Activated CD4-positive, alpha-beta T cell treated with anti-CD3 and anti-CD28 coated beads for 36 hours (primary cell): Measurements from ENCODE around the gene CFP. TPM values are rescaled to one million over a fixed set of nuclear protein-coding genes. Genes with fewer than 3 reads are reported as not detected.

Experiments
- ATAC-seq: fragments of 200-7000 bp; cut with Tn5 transposase; one replicate; pipeline ENCODE4 v1.10.0; 2021; ENCODE audit warnings: mild to moderate bottlenecking, moderate library complexity
- CTCF ChIA-PET: fragments of 350-600 bp; sonication (Branson Sonifier 250); formaldehyde crosslinking; loops from one replicate; lab custom pipeline; 2021; ENCODE audit warnings: antibody characterized with exemption; lab: Charles Lee
- POLR2A ChIA-PET: fragments of 350-600 bp; sonication (Branson Sonifier 250); formaldehyde crosslinking; loops from one replicate; lab custom pipeline; 2021; ENCODE audit warnings: antibody characterized with exemption, inconsistent platforms; lab: Charles Lee
- DNase-seq: peaks from one replicate; pipeline ENCODE4 v3.0.0-alpha.2; 2020
- H3K27ac Mint-ChIP-seq: one replicate; pipeline ENCODE4 v1.8.0; 2021; ENCODE audit warnings: mixed read lengths
- H3K27me3 Mint-ChIP-seq: one replicate; pipeline ENCODE4 v1.8.0; 2021; ENCODE audit warnings: mixed read lengths
- H3K36me3 Mint-ChIP-seq: one replicate; pipeline ENCODE4 v1.8.0; 2021; ENCODE audit warnings: low read depth, mixed read lengths
- H3K4me1 Mint-ChIP-seq: one replicate; pipeline ENCODE4 v1.8.0; 2021; ENCODE audit warnings: mixed read lengths
- H3K4me3 Mint-ChIP-seq: one replicate; pipeline ENCODE4 v1.8.0; 2021; ENCODE audit warnings: mild to moderate bottlenecking, moderate library complexity, mixed read lengths
- H3K9me3 Mint-ChIP-seq: one replicate; pipeline ENCODE4 v1.8.0; 2021; ENCODE audit warnings: low read depth, mixed read lengths
- intact Hi-C, 2 experiments: fragments of 100-400 bp; cut with DNase I in 1 of 2; cut with micrococcal nuclease in 1 of 2; formaldehyde crosslinking; loops; one replicate each; pipeline versions ENCODE4 v1.14.2 to v1.15.1; 2022 to 2024; cut with DNase I, micrococcal nuclease
- microRNA-seq: library from miRNA; unstranded; fragments of <30 nt; microRNA quantifications from one replicate; pipeline ENCODE4 v1.2.0, GENCODE V29; 2021; ENCODE audit warnings: borderline replicate concordance
- total RNA-seq, 2 experiments: library from RNA; stranded (reverse); gene quantifications; one replicate each; pipeline ENCODE4 v1.2.3, GENCODE V29; 2021

The CFP gene
- total RNA-seq, 2 experiments from 2014 or later, result 2.4 to 4.7 TPM

- no peak for ATAC-seq
Observed at GRCh38 chrX:47573341-47574075, 56.2 kb downstream of the CFP start.

More at GRCh38 chrX:47573341-47574075, 56.2 kb downstream of the CFP start:
- DNase-seq, result no peak
- CTCF ChIA-PET, result no interaction called here
- peak overlapping the region; percentile 35 for H3K4me3 Mint-ChIP-seq
- intact Hi-C loops, result no loop called here
- POLR2A ChIA-PET, result no interaction called here
- H3K27me3 Mint-ChIP-seq, result peaks cover 4% of the 10 kb centered on the region
- H3K9me3 Mint-ChIP-seq, result no peaks in the 10 kb centered on the region
- peaks cover 14% of the 10 kb centered on the region for H3K4me1 Mint-ChIP-seq
- H3K27ac Mint-ChIP-seq, result peak overlapping the region; percentile 31
- peaks cover 30% of the 10 kb centered on the region for H3K36me3 Mint-ChIP-seq

Small RNA genes lying within 50 kb of the gene (microRNA-seq; reads per million reads assigned to microRNA genes)
- gene MIR4769, result not detected

Other genes starting within 250 kb of the CFP start
- gene ZNF41, start 146.7 kb downstream of the CFP start, total RNA-seq, result 10 to 100 TPM in 1 of 2 experiments, 1 to 10 TPM in 1; 9.3 to 10.9 TPM
- 10 to 100 TPM; 58.8 to 59.2 TPM for gene ARAF, start 68.7 kb downstream of the CFP start, total RNA-seq
- 10 to 100 TPM; 40.3 to 48.4 TPM for gene TIMP1, start 47.5 kb downstream of the CFP start, total RNA-seq
- under 1 TPM; 0.82 to 0.98 TPM for gene SYN1, start 10.1 kb downstream of the CFP start, total RNA-seq
- 100 to 1,000 TPM in 1 of 2 experiments, 10 to 100 TPM in 1; 96.8 to 117 TPM for gene ELK1, start 20.6 kb upstream of the CFP start, total RNA-seq
- gene UXT, start 29.2 kb upstream of the CFP start, total RNA-seq, result 100 to 1,000 TPM; 195 to 210 TPM
- gene ZNF81, start 207.0 kb upstream of the CFP start, total RNA-seq, result 1 to 10 TPM; 5.3 to 6.4 TPM